NB4 (cell line): ENCODE data around the gene PDZD2.

Experiments
- CTCF ChIP-seq: IDR thresholded peaks from one replicate; pipeline ENCODE4 v1.5.1; 2012; ENCODE audit warnings: low read depth, low read length
- POLR2A ChIP-seq: IDR thresholded peaks from 2 replicates; pipeline ENCODE4 v1.6.1; 2011; ENCODE audit warnings: mild to moderate bottlenecking; ENCODE audit not compliant: insufficient read length; ENCODE audit errors: extremely low read depth

GRCh38 chr5:32098890-32099310, 460.0 kb downstream of the PDZD2 start:
- TF ChIP-seq CTCF (no peak), POLR2A (no peak)
